Measurements from ENCODE around the gene PRELID1.
"Not testable (repeated sequence)": the region's sequence is repeated elsewhere in the genome, so short reads cannot be mapped to it uniquely, and the experiment has no call there.

- TF ChIP-seq CTCF (IDR thresholded peaks at IDR 0.05); TCF7L2 (IDR thresholded peaks at IDR 0.05; ENCODE audit: low read depth, low read length); POLR2AphosphoS5 (IDR thresholded peaks at IDR 0.05; ENCODE audit: low read depth, low read length); SIN3A (IDR thresholded peaks at IDR 0.05; ENCODE audit: borderline replicate concordance, insufficient read depth, low read depth, low read length): not testable (repeated sequence)
- TF ChIP-seq, protein P1, sequence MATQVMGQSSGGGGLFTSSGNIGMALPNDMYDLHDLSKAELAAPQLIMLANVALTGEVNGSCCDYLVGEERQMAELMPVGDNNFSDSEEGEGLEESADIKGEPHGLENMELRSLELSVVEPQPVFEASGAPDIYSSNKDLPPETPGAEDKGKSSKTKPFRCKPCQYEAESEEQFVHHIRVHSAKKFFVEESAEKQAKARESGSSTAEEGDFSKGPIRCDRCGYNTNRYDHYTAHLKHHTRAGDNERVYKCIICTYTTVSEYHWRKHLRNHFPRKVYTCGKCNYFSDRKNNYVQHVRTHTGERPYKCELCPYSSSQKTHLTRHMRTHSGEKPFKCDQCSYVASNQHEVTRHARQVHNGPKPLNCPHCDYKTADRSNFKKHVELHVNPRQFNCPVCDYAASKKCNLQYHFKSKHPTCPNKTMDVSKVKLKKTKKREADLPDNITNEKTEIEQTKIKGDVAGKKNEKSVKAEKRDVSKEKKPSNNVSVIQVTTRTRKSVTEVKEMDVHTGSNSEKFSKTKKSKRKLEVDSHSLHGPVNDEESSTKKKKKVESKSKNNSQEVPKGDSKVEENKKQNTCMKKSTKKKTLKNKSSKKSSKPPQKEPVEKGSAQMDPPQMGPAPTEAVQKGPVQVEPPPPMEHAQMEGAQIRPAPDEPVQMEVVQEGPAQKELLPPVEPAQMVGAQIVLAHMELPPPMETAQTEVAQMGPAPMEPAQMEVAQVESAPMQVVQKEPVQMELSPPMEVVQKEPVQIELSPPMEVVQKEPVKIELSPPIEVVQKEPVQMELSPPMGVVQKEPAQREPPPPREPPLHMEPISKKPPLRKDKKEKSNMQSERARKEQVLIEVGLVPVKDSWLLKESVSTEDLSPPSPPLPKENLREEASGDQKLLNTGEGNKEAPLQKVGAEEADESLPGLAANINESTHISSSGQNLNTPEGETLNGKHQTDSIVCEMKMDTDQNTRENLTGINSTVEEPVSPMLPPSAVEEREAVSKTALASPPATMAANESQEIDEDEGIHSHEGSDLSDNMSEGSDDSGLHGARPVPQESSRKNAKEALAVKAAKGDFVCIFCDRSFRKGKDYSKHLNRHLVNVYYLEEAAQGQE (IDR thresholded peaks at IDR 0.05; ENCODE audit: insufficient read depth in 1 of 2, low read depth in 2 of 2, low read length in 1 of 2): not testable (repeated sequence)
These were observed 2.6 kb downstream of the PRELID1 start for GRCh38 chr5:177306103-177306640.

All from Panc1 (cell line).